Measurements from ENCODE around the gene GTF2A1.

DNA sequence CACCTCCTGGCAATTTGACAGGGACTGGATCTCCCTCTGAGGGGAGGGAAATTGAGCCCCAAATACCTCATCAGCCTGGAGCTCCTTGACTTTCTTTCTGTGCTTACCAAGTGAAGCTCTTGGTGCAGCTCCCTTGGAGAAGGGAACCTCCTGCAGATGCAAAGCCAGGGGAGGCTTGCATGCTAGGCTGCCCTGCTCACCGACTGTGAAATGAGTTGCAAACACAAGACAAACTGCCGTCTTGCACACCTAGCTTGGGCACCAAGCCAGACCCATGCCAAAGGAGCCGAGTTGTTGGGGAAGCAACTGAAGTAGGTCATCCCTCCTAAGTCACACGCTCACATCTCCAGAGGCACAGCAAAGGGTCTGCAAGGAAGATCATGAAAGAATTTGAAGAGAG lies 95.2 kb downstream of the GTF2A1 start:
- TF ChIP-seq, protein P1, sequence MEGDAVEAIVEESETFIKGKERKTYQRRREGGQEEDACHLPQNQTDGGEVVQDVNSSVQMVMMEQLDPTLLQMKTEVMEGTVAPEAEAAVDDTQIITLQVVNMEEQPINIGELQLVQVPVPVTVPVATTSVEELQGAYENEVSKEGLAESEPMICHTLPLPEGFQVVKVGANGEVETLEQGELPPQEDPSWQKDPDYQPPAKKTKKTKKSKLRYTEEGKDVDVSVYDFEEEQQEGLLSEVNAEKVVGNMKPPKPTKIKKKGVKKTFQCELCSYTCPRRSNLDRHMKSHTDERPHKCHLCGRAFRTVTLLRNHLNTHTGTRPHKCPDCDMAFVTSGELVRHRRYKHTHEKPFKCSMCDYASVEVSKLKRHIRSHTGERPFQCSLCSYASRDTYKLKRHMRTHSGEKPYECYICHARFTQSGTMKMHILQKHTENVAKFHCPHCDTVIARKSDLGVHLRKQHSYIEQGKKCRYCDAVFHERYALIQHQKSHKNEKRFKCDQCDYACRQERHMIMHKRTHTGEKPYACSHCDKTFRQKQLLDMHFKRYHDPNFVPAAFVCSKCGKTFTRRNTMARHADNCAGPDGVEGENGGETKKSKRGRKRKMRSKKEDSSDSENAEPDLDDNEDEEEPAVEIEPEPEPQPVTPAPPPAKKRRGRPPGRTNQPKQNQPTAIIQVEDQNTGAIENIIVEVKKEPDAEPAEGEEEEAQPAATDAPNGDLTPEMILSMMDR (conservative IDR thresholded peaks at IDR 0.05; ENCODE audit: low read length), result no peak
- TF ChIP-seq EZH2phosphoT487 (IDR thresholded peaks at IDR 0.05; ENCODE audit: borderline replicate concordance, low read depth, low read length), result no peak
